CD14-positive monocyte (primary cell): Measurements from ENCODE around the gene EAF2. TPM values are rescaled to one million over a fixed set of nuclear protein-coding genes. Genes with fewer than 3 reads are reported as not detected.

Source experiments
- DNase-seq, 3 donors: peaks; one replicate each; pipeline ENCODE4 v3.0.0-alpha.2; 2011 to 2022
- H2AFZ ChIP-seq: 2 replicates; pipeline ENCODE4 v1.6.0; 2012; ENCODE audit warnings: mild to moderate bottlenecking, low read depth, low read length, inconsistent platforms; ENCODE audit not compliant: insufficient read depth, poor library complexity, severe bottlenecking
- H3K27ac ChIP-seq, 2 donors: 1 replicate in 1 of 2; 2 replicates in 1 of 2; pipeline ENCODE4 v1.5.1; 2012 to 2013; ENCODE audit warnings: low read length in 2 of 2, control low read depth in 1 of 2, inconsistent platforms in 1 of 2, low read depth in 1 of 2, mild to moderate bottlenecking in 1 of 2
- H3K27me3 ChIP-seq, 2 donors: one replicate each; pipeline versions ENCODE4 v1.6.0 to v1.6.1; 2011 to 2013; ENCODE audit warnings: low read length in 2 of 2; ENCODE audit not compliant: control insufficient read depth in 2 of 2, insufficient read depth in 2 of 2
- H3K36me3 ChIP-seq, 2 donors: replicated peaks in 1 of 2; 1 replicate in 1 of 2; 2 replicates in 1 of 2; pipeline versions ENCODE4 v1.5.1 to v1.6.1; 2012 to 2013; ENCODE audit warnings: low read length in 2 of 2, control low read depth in 1 of 2, inconsistent platforms in 1 of 2, mild to moderate bottlenecking in 1 of 2; ENCODE audit not compliant: insufficient read depth in 2 of 2, control insufficient read depth in 1 of 2
- H3K4me1 ChIP-seq, 2 donors: 1 replicate in 1 of 2; 2 replicates in 1 of 2; pipeline versions ENCODE4 v1.5.1 to v1.6.1; 2012 to 2013; ENCODE audit warnings: low read length in 2 of 2, control low read depth in 1 of 2, inconsistent platforms in 1 of 2, mild to moderate bottlenecking in 1 of 2, moderate library complexity in 1 of 2; ENCODE audit not compliant: insufficient read depth in 2 of 2, control insufficient read depth in 1 of 2
- H3K4me2 ChIP-seq: replicated peaks from 2 replicates; pipeline ENCODE3; 2012; ENCODE audit warnings: low read length, moderate library complexity, mild to moderate bottlenecking; ENCODE audit not compliant: poor library complexity, severe bottlenecking; ENCODE audit errors: extremely low read depth
- H3K4me3 ChIP-seq, 3 experiments: fragments of 200-600 bp in 1 of 3; sonication (generic) in 1 of 3; replicated peaks in 1 of 3; 1 replicate in 2 of 3; 2 replicates in 1 of 3; pipeline ENCODE4 v1.5.1; 2011 to 2013; ENCODE audit warnings: low read length in 3 of 3, mild to moderate bottlenecking in 3 of 3, control low read depth in 2 of 3, low read depth in 2 of 3, inconsistent platforms in 1 of 3, moderate library complexity in 1 of 3
- H3K79me2 ChIP-seq: 2 replicates; pipeline ENCODE4 v1.6.0; 2012; ENCODE audit warnings: mild to moderate bottlenecking, control low read depth, inconsistent platforms, low read length, moderate library complexity; ENCODE audit not compliant: insufficient read depth
- H3K9ac ChIP-seq: 2 replicates; pipeline ENCODE4 v1.6.0; 2017; ENCODE audit warnings: low read length, mild to moderate bottlenecking; ENCODE audit not compliant: insufficient read depth, poor library complexity, severe bottlenecking
- H3K9me3 ChIP-seq, 2 donors: replicated peaks in 1 of 2; 1 replicate in 1 of 2; 2 replicates in 1 of 2; pipeline versions ENCODE4 v1.5.1 to v1.6.1; 2012 to 2013; ENCODE audit warnings: low read length in 2 of 2, control low read depth in 1 of 2; ENCODE audit not compliant: control insufficient read depth in 1 of 2, insufficient read depth in 1 of 2
- H4K20me1 ChIP-seq: 2 replicates; pipeline ENCODE4 v1.6.0; 2012; ENCODE audit warnings: mild to moderate bottlenecking, low read length, control low read depth, moderate library complexity; ENCODE audit not compliant: insufficient read depth
- H3K27ac Mint-ChIP-seq, 7 donors: one replicate each; pipeline ENCODE4 v1.8.0; 2020; ENCODE audit warnings: mild to moderate bottlenecking in 7 of 7, mixed read lengths in 7 of 7, moderate library complexity in 6 of 7, inconsistent platforms in 2 of 7
- H3K27me3 Mint-ChIP-seq, 3 donors: one replicate each; pipeline ENCODE4 v1.8.0; 2021 to 2022; ENCODE audit warnings: low read depth in 3 of 3, mild to moderate bottlenecking in 3 of 3, mixed read lengths in 3 of 3, moderate library complexity in 3 of 3, inconsistent platforms in 1 of 3
- H3K36me3 Mint-ChIP-seq, 2 donors: one replicate each; pipeline ENCODE4 v1.8.0; 2020; ENCODE audit warnings: mixed read lengths in 2 of 2, inconsistent platforms in 1 of 2, mild to moderate bottlenecking in 1 of 2
- H3K4me1 Mint-ChIP-seq: one replicate; pipeline ENCODE4 v1.8.0; 2020; ENCODE audit warnings: mild to moderate bottlenecking, mixed read lengths
- H3K4me3 Mint-ChIP-seq, 2 donors: one replicate each; pipeline ENCODE4 v1.8.0; 2020; ENCODE audit warnings: mild to moderate bottlenecking in 2 of 2, mixed read lengths in 2 of 2, moderate library complexity in 1 of 2
- H3K9me3 Mint-ChIP-seq, 7 donors: one replicate each; pipeline ENCODE4 v1.8.0; 2020 to 2022; ENCODE audit warnings: mixed read lengths in 7 of 7, mild to moderate bottlenecking in 6 of 7, moderate library complexity in 6 of 7, inconsistent platforms in 2 of 7
- WGBS: methylation state at CpG from one replicate; pipeline ENCODE4 v1.1.5; 2013; ENCODE audit warnings: missing lambda C conversion rate; ENCODE audit not compliant: insufficient coverage; 5-methylcytosine and 5-hydroxymethylcytosine counted together
- intact Hi-C, 2 donors: fragments of 100-400 bp; cut with micrococcal nuclease; formaldehyde crosslinking; loops; one replicate each; pipeline versions ENCODE4 v1.15.0 to v1.15.1; 2023
- polyA plus RNA-seq, 3 donors: library from polyadenylated mRNA; depleted of rRNA in 1 of 3; unstranded in 2 of 3; stranded (reverse) in 1 of 3; fragments of 300-500 nt in 2 of 3; fragments of >200 nt in 1 of 3; fragmentation: Illumina TruSeq in 2 of 3; gene quantifications; 1 replicate in 2 of 3; 2 replicates in 1 of 3; pipeline ENCODE4 v1.2.3, GENCODE V29; 2012 to 2021
- TF ChIP-seq, protein P1 (sequence below): fragments of 200-600 bp; IDR thresholded peaks from one replicate; pipeline ENCODE4 v1.8.0; 2022; ENCODE audit warnings: antibody characterized with exemption, mild to moderate bottlenecking

Gene EAF2
- polyA plus RNA-seq, 3 donors, result 31.5 to 91.6 (median 75.7) TPM

DNA sequence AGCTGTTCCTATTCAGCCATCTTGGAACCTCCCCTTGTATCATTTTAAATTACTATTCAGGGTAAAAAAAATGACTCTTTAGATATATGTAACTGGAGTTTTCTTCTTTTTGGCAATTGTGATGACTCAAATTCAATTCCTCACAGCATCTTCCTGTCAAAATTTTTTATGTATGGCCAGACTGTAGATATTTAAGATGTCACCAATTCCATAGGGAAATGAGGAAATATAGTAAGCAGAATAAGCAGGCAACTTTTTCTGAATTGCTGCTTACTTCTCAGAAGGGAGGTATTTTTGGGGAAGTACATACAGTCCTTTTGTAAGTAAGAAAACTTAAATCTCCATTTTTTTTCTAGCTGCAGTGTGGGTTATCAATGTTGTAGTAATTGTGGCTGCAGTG lies 28.8 kb downstream of the EAF2 start:
- peaks cover 18% of the 10 kb centered on the region for H3K4me1 Mint-ChIP-seq
- H3K36me3 Mint-ChIP-seq, result peaks cover 59 to 77% of the 10 kb centered on the region in 2 donors

DNA sequence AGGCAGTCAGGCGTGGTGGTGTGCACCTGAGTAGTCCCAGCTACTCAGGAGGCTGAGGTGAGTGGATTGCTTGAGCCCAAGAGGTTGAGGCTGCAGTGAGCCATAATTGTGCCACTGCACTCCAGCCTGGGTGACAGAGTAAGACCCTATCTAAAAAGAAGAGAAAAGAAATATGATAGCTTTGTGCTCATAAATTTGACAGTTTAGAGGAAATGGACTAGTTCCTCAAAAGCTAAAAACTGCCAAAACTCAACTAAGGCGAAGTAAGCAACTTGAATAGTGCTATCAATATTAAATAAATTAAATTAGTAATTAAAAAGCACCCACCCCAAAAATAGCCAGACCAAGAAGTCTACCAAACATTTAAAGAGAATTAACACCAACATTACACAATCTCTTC lies 34.7 kb downstream of the EAF2 start:
- no CpG with 5 or more reads among the region's 2 CpGs for WGBS
- TF ChIP-seq, protein P1, sequence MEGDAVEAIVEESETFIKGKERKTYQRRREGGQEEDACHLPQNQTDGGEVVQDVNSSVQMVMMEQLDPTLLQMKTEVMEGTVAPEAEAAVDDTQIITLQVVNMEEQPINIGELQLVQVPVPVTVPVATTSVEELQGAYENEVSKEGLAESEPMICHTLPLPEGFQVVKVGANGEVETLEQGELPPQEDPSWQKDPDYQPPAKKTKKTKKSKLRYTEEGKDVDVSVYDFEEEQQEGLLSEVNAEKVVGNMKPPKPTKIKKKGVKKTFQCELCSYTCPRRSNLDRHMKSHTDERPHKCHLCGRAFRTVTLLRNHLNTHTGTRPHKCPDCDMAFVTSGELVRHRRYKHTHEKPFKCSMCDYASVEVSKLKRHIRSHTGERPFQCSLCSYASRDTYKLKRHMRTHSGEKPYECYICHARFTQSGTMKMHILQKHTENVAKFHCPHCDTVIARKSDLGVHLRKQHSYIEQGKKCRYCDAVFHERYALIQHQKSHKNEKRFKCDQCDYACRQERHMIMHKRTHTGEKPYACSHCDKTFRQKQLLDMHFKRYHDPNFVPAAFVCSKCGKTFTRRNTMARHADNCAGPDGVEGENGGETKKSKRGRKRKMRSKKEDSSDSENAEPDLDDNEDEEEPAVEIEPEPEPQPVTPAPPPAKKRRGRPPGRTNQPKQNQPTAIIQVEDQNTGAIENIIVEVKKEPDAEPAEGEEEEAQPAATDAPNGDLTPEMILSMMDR, result no peak
- H3K27ac Mint-ChIP-seq, result peak overlapping the region in 5 of 7 donors; percentile 33 to 63 (median 57)
- no peak overlapping the region for H3K4me3 ChIP-seq
- H3K9me3 ChIP-seq, result no peaks in the 10 kb centered on the region
- intact Hi-C loops, result no loop called here
- no peak overlapping the region for H2AFZ ChIP-seq
- peaks cover 69% of the 10 kb centered on the region for H3K79me2 ChIP-seq
- H3K4me1 Mint-ChIP-seq, result peaks cover 22% of the 10 kb centered on the region
- no peak overlapping the region for H3K4me3 Mint-ChIP-seq
- H3K36me3 ChIP-seq, result peaks cover 35 to 52% of the 10 kb centered on the region in 2 donors
- no peaks in the 10 kb centered on the region for H4K20me1 ChIP-seq
- H3K4me1 ChIP-seq, result peaks cover 0 to 3% of the 10 kb centered on the region in 2 donors
- peaks cover 0 to 2% (median 0%) of the 10 kb centered on the region in 3 donors for H3K27me3 Mint-ChIP-seq
- no peaks in the 10 kb centered on the region for H3K27me3 ChIP-seq
- no peaks in the 10 kb centered on the region for H3K9me3 Mint-ChIP-seq
- peak overlapping the region in 1 of 2 donors; percentile 29 for H3K27ac ChIP-seq
- no peak overlapping the region for H3K9ac ChIP-seq
- H3K4me2 ChIP-seq, result no peak overlapping the region
- peak in 1 of 3 donors; percentile 4 for DNase-seq
- peaks cover 41 to 60% of the 10 kb centered on the region in 2 donors for H3K36me3 Mint-ChIP-seq

More for the DNA sequence above, 28.8 kb downstream of the EAF2 start:
- H3K9me3 Mint-ChIP-seq, result peaks cover 0 to 3% (median 0%) of the 10 kb centered on the region in 7 donors
- H3K9ac ChIP-seq, result no peak overlapping the region
- peak overlapping the region; percentile 7 to 80 (median 49) for H3K27ac Mint-ChIP-seq
- peak overlapping the region in 1 of 2 donors; percentile 6 for H3K27ac ChIP-seq
- H3K27me3 Mint-ChIP-seq, result peaks cover 0 to 2% (median 0%) of the 10 kb centered on the region in 3 donors
- H4K20me1 ChIP-seq, result no peaks in the 10 kb centered on the region
- H3K9me3 ChIP-seq, result no peaks in the 10 kb centered on the region
- H3K4me1 ChIP-seq, result peaks cover 4 to 8% of the 10 kb centered on the region in 2 donors
- intact Hi-C loops, result no loop called here
- peaks cover 18 to 42% of the 10 kb centered on the region in 2 donors for H3K36me3 ChIP-seq
- H3K4me3 Mint-ChIP-seq, result no peak overlapping the region
- no peaks in the 10 kb centered on the region for H3K27me3 ChIP-seq
- DNase-seq, result peak in 2 of 3 donors; percentile 17 to 18
- TF ChIP-seq, protein P1, result no peak
- no peak overlapping the region for H3K4me3 ChIP-seq
- H2AFZ ChIP-seq, result no peak overlapping the region
- no peak overlapping the region for H3K4me2 ChIP-seq
- H3K79me2 ChIP-seq, result peaks cover 80% of the 10 kb centered on the region
